Esophagus squamous epithelium (tissue), 5 donors: ENCODE results near the gene SET. TPM values are rescaled to one million over a fixed set of nuclear protein-coding genes. Genes with fewer than 3 reads are reported as not detected.
"Not testable (repeated sequence)": the region's sequence is repeated elsewhere in the genome, so short reads cannot be mapped to it uniquely, and the experiment has no call there.

Experiments
- DNase-seq: peaks from one replicate; lab custom pipeline; 2025; lab: John Stamatoyannopoulos, UW
- H3K27ac ChIP-seq, 4 donors: fragments of 200-600 bp; sonication (generic); one replicate each; pipeline ENCODE4 v1.5.1; 2016 to 2019; ENCODE audit warnings: mild to moderate bottlenecking in 1 of 4
- H3K27me3 ChIP-seq, 4 donors: fragments of 200-600 bp; sonication (generic); 1 replicate in 3 of 4; 2 replicates in 1 of 4; pipeline versions ENCODE4 v1.5.1 to v1.6.0; 2017 to 2021; ENCODE audit warnings: antibody characterized with exemption in 1 of 4
- H3K36me3 ChIP-seq, 3 donors: fragments of 200-600 bp; sonication (generic); one replicate each; pipeline ENCODE4 v1.5.1; 2016 to 2019
- H3K4me1 ChIP-seq, 3 donors: fragments of 200-600 bp; sonication (generic); one replicate each; pipeline ENCODE4 v1.5.1; 2017 to 2019
- H3K4me3 ChIP-seq, 4 donors: fragments of 200-600 bp; sonication (generic); 1 replicate in 3 of 4; 2 replicates in 1 of 4; pipeline ENCODE4 v1.5.1; 2016 to 2019; ENCODE audit warnings: mild to moderate bottlenecking in 2 of 4, moderate library complexity in 1 of 4
- H3K9me3 ChIP-seq, 3 donors: fragments of 200-600 bp; sonication (generic); one replicate each; pipeline ENCODE4 v1.5.1; 2016 to 2019
- CTCF ChIP-seq, 6 experiments: fragments of 450-650 bp in 4 of 6; fragments of 200-600 bp in 2 of 6; sonication (generic) in 2 of 6; IDR thresholded peaks; one replicate each; pipeline ENCODE4 v1.5.1; 2016 to 2019; ENCODE audit warnings: antibody characterized with exemption in 6 of 6, mild to moderate bottlenecking in 4 of 6, moderate library complexity in 4 of 6
- POLR2A ChIP-seq, 4 donors: fragments of 450-650 bp; IDR thresholded peaks; one replicate each; pipeline ENCODE4 v1.6.1; 2017; ENCODE audit warnings: antibody characterized with exemption in 4 of 4, mild to moderate bottlenecking in 4 of 4, moderate library complexity in 3 of 4
- WGBS, 2 donors: methylation state at CpG; one replicate each; pipeline ENCODE4 v1.1.5; 2018; 5-methylcytosine and 5-hydroxymethylcytosine counted together
- intact Hi-C: fragments of 100-400 bp; cut with DNase I; formaldehyde crosslinking; loops from one replicate; pipeline ENCODE4 v1.15.0; 2022
- total RNA-seq, 4 donors: library from RNA; depleted of rRNA; stranded (reverse); fragments of >200 nt; gene quantifications; one replicate each; pipeline ENCODE4 v1.1.0, GENCODE V29; 2016
- donor health status: DM: yes; HTN: yes; CAD: no.

Gene SET
- total RNA-seq, 4 donors from 2014 or later = 83.5 to 253 (median 215) TPM

- TF ChIP-seq CTCF (IDR thresholded peaks at IDR 0.05) (no peak), POLR2A (IDR thresholded peaks at IDR 0.05) (no peak)
- 70 to 73% methylated on average over 6 of the region's 6 CpGs for WGBS, 2 donors
- intact Hi-C loops = no loop called here
Measured at GRCh38 chr9:128694344-128694743, 5.3 kb downstream of the SET start.

GRCh38 chr9:128696923-128697707 is 8.1 kb downstream of the SET start:
- H3K4me1 ChIP-seq = peaks cover 0 to 11% (median 2%) of the 10 kb centered on the region in 3 donors
- 74 to 82% methylated on average over 8 of the region's 8 CpGs for WGBS, 2 donors
- intact Hi-C loops = no loop called here
- no peak overlapping the region for H3K27ac ChIP-seq
- no peak overlapping the region for H3K4me3 ChIP-seq
- H3K27me3 ChIP-seq = no peaks in the 10 kb centered on the region
- no peaks in the 10 kb centered on the region for H3K9me3 ChIP-seq
- peaks cover 7 to 51% (median 28%) of the 10 kb centered on the region in 3 donors for H3K36me3 ChIP-seq
- TF ChIP-seq CTCF (IDR thresholded peaks at IDR 0.05) = no peak
- TF ChIP-seq POLR2A (IDR thresholded peaks at IDR 0.05) = no peak
- DNase-seq = no peak

More at GRCh38 chr9:128694344-128694743, 5.3 kb downstream of the SET start:
- peaks cover 7 to 62% (median 28%) of the 10 kb centered on the region in 3 donors for H3K36me3 ChIP-seq
- no peak for DNase-seq
- H3K27me3 ChIP-seq = no peaks in the 10 kb centered on the region
- no peak overlapping the region for H3K4me3 ChIP-seq
- peaks cover 5 to 25% (median 12%) of the 10 kb centered on the region in 3 donors for H3K4me1 ChIP-seq
- no peaks in the 10 kb centered on the region for H3K9me3 ChIP-seq
- H3K27ac ChIP-seq = no peak overlapping the region

GRCh38 chr9:128699096-128699795 is 10.2 kb downstream of the SET start:
- DNase-seq, H3K27me3 ChIP-seq, H3K27ac ChIP-seq, intact Hi-C loops, H3K9me3 ChIP-seq, H3K4me3 ChIP-seq: not testable (repeated sequence)
- H3K4me1 ChIP-seq = peaks cover 6 to 26% (median 7%) of the 10 kb centered on the region in 3 donors
- H3K36me3 ChIP-seq = peaks cover 0 to 30% (median 10%) of the 10 kb centered on the region in 3 donors
- 89 to 99% methylated on average over 11 to 12 of the region's 30 CpGs for WGBS, 2 donors

GRCh38 chr9:128701227-128701854 is 12.3 kb downstream of the SET start:
- no peak overlapping the region for H3K27ac ChIP-seq
- no peak for DNase-seq
- peaks cover 6 to 26% (median 7%) of the 10 kb centered on the region in 3 donors for H3K4me1 ChIP-seq
- no peak for TF ChIP-seq POLR2A (IDR thresholded peaks at IDR 0.05)
- no peaks in the 10 kb centered on the region for H3K27me3 ChIP-seq
- intact Hi-C loops = no loop called here
- H3K9me3 ChIP-seq = no peaks in the 10 kb centered on the region
- 45 to 85% methylated on average over 8 of the region's 10 CpGs for WGBS, 2 donors
- H3K4me3 ChIP-seq = no peak overlapping the region
- peaks cover 0 to 9% (median 0%) of the 10 kb centered on the region in 3 donors for H3K36me3 ChIP-seq

GRCh38 chr9:128702445-128702948 is 13.5 kb downstream of the SET start, which contains the start of gene PKN3:
TSS of gene PKN3 (plus strand) at chr9:128702503. CDS start at chr9:128702916, 413 bp downstream.
- no CpG with 5 or more reads among the region's 65 CpGs for WGBS, 2 donors
- Histone ChIP-seq H3K27me3 (no peaks in the 10 kb centered on the region), H3K9me3 (no peaks in the 10 kb centered on the region), H3K27ac (peak within 1 kb of the TSS; percentile 81 to 92 (median 84)), H3K4me1 (peaks cover 6 to 26% (median 7%) of the 10 kb centered on the region in 3 donors), H3K36me3 (no peaks in the 10 kb centered on the region), H3K4me3 (peak within 1 kb of the TSS; percentile 56 to 93 (median 64))
- DNase-seq = no peak
- intact Hi-C loops = no loop called here
- peak in 1 of 4 donors; percentile 12 for TF ChIP-seq POLR2A (IDR thresholded peaks at IDR 0.05)
- peak; percentile 81 to 95 (median 87) for TF ChIP-seq CTCF (IDR thresholded peaks at IDR 0.05)
